BE2C (cell line): Measurements from ENCODE around the gene SPHK2.
A peak's percentile ranks its signal among the peaks of the same experiment; 100 is the strongest.

Experiments
- DNase-seq: peaks from one replicate; pipeline ENCODE4 v3.0.0-alpha.2; 2020
- H3K27me3 ChIP-seq: fragments of 250-450 bp; sonication (Bioruptor Pico); 2 replicates; pipeline ENCODE4 v1.5.1; 2020; ENCODE audit warnings: mild to moderate bottlenecking
- H3K36me3 ChIP-seq: fragments of 250-450 bp; sonication (Bioruptor Pico); 2 replicates; pipeline ENCODE4 v1.5.1; 2020; ENCODE audit warnings: mild to moderate bottlenecking
- H3K4me1 ChIP-seq: fragments of 250-450 bp; sonication (Bioruptor Pico); 2 replicates; pipeline ENCODE4 v1.5.1; 2020
- H3K4me3 ChIP-seq: 2 replicates; pipeline ENCODE4 v1.5.1; 2011; ENCODE audit warnings: low read depth, low read length
- H3K9me3 ChIP-seq: fragments of 250-450 bp; sonication (Bioruptor Pico); 2 replicates; pipeline ENCODE4 v1.5.1; 2020
- CTCF ChIP-seq: IDR thresholded peaks from 2 replicates; pipeline ENCODE4 v1.5.1; 2012; ENCODE audit warnings: mild to moderate bottlenecking, low read depth, low read length

SPHK2 gene

GRCh38 chr19:48578891-48579290 is 40.4 kb upstream of the SPHK2 start:
- Histone ChIP-seq H3K36me3 (no peaks in the 10 kb centered on the region), H3K4me3 (no peak overlapping the region), H3K27me3 (no peaks in the 10 kb centered on the region), H3K9me3 (no peaks in the 10 kb centered on the region), H3K4me1 (no peaks in the 10 kb centered on the region; the same call in 1 of the 2 replicates)
- TF ChIP-seq CTCF, result no peak
- no peak for DNase-seq

DNA sequence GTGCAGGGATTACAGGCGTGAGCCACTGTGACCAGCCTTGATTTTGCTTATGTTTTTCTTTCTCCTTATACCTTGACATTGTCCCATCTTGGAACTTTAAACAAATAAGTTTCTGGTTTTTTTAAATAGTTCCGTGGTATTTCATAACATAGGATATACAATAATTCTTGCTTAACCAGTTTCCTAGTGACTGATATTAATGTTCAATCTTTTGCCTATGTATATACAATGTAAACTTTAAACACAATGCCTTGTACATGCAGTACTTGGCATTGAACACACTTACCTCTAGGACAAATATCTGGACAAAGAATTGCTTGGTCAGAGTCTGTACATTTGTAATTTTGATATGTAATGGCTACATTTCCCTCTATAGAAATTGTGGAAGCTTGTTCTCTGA is 37.1 kb upstream of the SPHK2 start:
- Histone ChIP-seq H3K9me3 (no peaks in the 10 kb centered on the region), H3K4me3 (no peak overlapping the region), H3K27me3 (no peaks in the 10 kb centered on the region), H3K36me3 (no peaks in the 10 kb centered on the region), H3K4me1 (no peaks in the 10 kb centered on the region)
- no peak for TF ChIP-seq CTCF
- DNase-seq, result no peak

DNA sequence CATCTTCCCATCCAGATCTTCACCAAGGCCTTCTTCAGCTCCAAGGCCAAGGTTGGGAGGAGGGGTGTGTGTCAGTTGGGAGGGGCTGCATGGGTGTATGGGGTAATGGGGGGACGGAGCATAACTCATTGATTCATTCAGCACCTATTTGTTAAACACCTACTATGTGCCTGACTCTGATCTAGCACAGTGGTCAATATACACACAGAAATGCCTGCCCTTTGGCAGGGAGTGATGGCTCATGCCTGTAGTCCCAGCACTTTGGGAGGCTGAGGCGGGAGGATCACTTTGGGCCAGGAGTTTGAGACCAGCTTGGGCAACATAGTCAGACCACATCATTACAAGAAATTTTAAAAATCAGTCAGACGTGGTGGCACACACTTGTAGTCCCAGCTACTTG is 31.9 kb upstream of the SPHK2 start:
- Histone ChIP-seq H3K4me1 (no peaks in the 10 kb centered on the region), H3K4me3 (no peak overlapping the region), H3K9me3 (no peaks in the 10 kb centered on the region), H3K36me3 (no peaks in the 10 kb centered on the region), H3K27me3 (no peaks in the 10 kb centered on the region)
- no peak for DNase-seq
- TF ChIP-seq CTCF, result no peak

DNA sequence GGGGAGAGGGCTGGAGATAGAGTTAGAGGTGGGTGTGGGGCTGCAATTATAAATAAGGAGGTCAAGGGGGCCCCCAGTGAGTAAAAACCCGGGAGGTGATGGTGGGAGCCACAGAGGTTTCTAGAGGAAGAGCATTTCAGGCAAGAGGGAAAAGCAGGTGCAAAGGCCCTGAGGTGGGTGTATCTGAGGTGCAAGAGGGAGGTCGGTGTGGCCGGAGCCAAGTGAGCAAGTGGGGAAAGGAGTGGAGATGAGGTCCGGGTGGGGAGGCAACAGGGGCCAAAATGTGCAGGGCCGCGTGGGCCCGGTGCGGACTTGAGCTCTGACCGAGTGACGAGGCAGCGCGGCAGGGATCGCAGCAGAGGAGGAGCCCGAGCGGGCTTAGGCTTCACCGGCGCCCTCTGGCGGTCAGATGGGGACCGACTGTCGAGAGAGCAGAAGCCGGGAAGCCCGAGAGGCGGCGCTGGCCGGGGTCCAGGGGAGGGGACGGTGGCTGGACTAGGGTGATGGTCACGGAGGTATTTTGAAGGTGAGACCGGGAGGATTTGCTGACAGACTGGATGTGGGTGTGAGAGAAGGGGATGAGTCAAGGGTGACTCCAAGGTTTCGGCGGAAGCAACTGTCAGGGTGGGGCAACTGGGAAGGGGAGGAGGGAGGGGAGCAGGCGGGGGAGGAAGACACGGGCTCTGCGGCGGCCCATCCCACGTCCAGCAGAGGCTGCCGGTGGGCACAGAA is 30.5 kb upstream of the SPHK2 start:
- Histone ChIP-seq H3K27me3 (no peaks in the 10 kb centered on the region), H3K4me1 (no peaks in the 10 kb centered on the region), H3K4me3 (peak overlapping the region; percentile 47), H3K36me3 (no peaks in the 10 kb centered on the region), H3K9me3 (no peaks in the 10 kb centered on the region)
- TF ChIP-seq CTCF, result peak; percentile 90
- peak; percentile 94 for DNase-seq

GRCh38 chr19:48591021-48591420 is 28.3 kb upstream of the SPHK2 start:
- no peak for DNase-seq
- H3K4me1 ChIP-seq, result no peaks in the 10 kb centered on the region
- no peak overlapping the region for H3K4me3 ChIP-seq
- no peaks in the 10 kb centered on the region for H3K9me3 ChIP-seq
- TF ChIP-seq CTCF, result 0 out of 2 replicates have a peak, but pooled peaks have one; percentile 5
- no peaks in the 10 kb centered on the region for H3K27me3 ChIP-seq
- H3K36me3 ChIP-seq, result no peaks in the 10 kb centered on the region

DNA sequence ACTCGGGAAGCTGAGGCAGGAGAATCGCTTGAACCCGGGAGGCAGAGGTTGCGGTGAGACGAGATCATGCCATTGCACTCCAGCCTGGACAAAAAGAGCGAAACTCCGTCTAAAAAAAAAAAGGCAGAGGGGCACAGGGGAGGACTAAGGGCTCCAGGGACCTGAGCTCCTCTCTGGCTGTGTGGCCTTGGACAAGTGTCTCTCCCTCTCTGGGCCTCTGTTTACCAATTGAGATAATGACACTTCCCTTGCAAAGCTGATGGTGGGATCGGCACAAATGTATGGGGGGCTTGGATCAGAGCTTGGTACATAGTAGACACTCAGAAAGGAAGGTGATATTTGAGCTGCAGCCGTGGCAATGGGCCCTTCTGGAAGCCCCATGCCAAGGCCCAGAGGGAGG is 24.1 kb upstream of the SPHK2 start:
- Histone ChIP-seq H3K36me3 (no peaks in the 10 kb centered on the region), H3K9me3 (no peaks in the 10 kb centered on the region), H3K4me1 (no peaks in the 10 kb centered on the region), H3K27me3 (peaks cover 12% of the 10 kb centered on the region), H3K4me3 (no peak overlapping the region)
- TF ChIP-seq CTCF, result no peak
- DNase-seq, result no peak
